OCI-LY1 (cell line): Measurements from ENCODE around the gene TTLL5.

Experiments
- EZH2 ChIP-seq: fragments of 200-600 bp; sonication (generic), shearing (Covaris generic); IDR thresholded peaks from 2 replicates; pipeline ENCODE4 v1.8.0; 2017; ENCODE audit warnings: borderline replicate concordance, mixed run types, mild to moderate bottlenecking, antibody characterized with exemption, low read length, moderate library complexity, mixed read lengths
- TF ChIP-seq, protein P1 (sequence below): fragments of 200-600 bp; sonication (generic), shearing (Covaris generic); IDR thresholded peaks from 2 replicates; pipeline ENCODE4 v1.5.1; 2017; ENCODE audit warnings: mild to moderate bottlenecking, antibody characterized with exemption, low read length, moderate library complexity, mixed read lengths

DNA sequence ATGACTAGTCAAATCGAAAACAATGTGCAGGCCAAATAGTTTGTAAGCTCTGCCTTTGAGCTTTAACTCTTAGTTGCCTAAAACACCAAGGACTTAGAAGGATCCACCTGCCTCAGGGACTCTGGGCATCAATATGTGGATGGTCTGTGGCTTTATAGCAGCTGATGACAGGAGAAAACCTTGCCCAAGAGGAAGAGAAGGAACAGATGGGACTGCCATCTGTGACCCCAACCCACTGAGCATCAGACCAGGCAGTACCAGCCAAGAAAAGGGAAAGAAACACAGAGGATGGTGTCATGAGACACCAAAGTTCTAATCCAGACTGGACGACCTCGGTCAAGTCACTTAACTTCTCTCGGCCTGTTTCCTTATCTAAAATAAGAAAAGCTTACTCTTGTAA lies 308.1 kb downstream of the TTLL5 start:
- TF ChIP-seq, protein P1, sequence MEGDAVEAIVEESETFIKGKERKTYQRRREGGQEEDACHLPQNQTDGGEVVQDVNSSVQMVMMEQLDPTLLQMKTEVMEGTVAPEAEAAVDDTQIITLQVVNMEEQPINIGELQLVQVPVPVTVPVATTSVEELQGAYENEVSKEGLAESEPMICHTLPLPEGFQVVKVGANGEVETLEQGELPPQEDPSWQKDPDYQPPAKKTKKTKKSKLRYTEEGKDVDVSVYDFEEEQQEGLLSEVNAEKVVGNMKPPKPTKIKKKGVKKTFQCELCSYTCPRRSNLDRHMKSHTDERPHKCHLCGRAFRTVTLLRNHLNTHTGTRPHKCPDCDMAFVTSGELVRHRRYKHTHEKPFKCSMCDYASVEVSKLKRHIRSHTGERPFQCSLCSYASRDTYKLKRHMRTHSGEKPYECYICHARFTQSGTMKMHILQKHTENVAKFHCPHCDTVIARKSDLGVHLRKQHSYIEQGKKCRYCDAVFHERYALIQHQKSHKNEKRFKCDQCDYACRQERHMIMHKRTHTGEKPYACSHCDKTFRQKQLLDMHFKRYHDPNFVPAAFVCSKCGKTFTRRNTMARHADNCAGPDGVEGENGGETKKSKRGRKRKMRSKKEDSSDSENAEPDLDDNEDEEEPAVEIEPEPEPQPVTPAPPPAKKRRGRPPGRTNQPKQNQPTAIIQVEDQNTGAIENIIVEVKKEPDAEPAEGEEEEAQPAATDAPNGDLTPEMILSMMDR: no peak
- TF ChIP-seq EZH2: no peak
